Stimulated activated naive CD8-positive, alpha-beta T cell treated with anti-CD3 and anti-CD28 coated beads, Interleukin-15, Interleukin-2, amounts not matched to agents 100 ng/mL and 50 ng/mL, for 24 hours (primary cell): ENCODE measurements around the gene BICD1.
"Not testable (repeated sequence)": the region's sequence is repeated elsewhere in the genome, so short reads cannot be mapped to it uniquely, and the experiment has no call there.

Source experiments
- H3K27ac Mint-ChIP-seq: one replicate; pipeline ENCODE4 v1.8.0; 2021; ENCODE audit warnings: mild to moderate bottlenecking, mixed read lengths
- H3K27me3 Mint-ChIP-seq: one replicate; pipeline ENCODE4 v1.8.0; 2021; ENCODE audit warnings: mixed read lengths
- H3K36me3 Mint-ChIP-seq: one replicate; pipeline ENCODE4 v1.8.0; 2021; ENCODE audit warnings: low read depth, mixed read lengths
- H3K4me1 Mint-ChIP-seq: one replicate; pipeline ENCODE4 v1.8.0; 2021; ENCODE audit warnings: low read depth, mixed read lengths
- H3K4me3 Mint-ChIP-seq: one replicate; pipeline ENCODE4 v1.8.0; 2021; ENCODE audit warnings: mild to moderate bottlenecking, mixed read lengths
- H3K9me3 Mint-ChIP-seq: one replicate; pipeline ENCODE4 v1.8.0; 2021; ENCODE audit warnings: mixed read lengths

BICD1 gene

GRCh38 chr12:32273712-32274111 lies 167.1 kb downstream of the BICD1 start:
- peaks cover 4% of the 10 kb centered on the region for H3K36me3 Mint-ChIP-seq
- peaks cover 29% of the 10 kb centered on the region for H3K4me1 Mint-ChIP-seq
- peak overlapping the region; percentile 88 for H3K27ac Mint-ChIP-seq
- no peaks in the 10 kb centered on the region for H3K27me3 Mint-ChIP-seq
- no peaks in the 10 kb centered on the region for H3K9me3 Mint-ChIP-seq
- H3K4me3 Mint-ChIP-seq = peak overlapping the region; percentile 56

GRCh38 chr12:32274665-32275064 lies 168.0 kb downstream of the BICD1 start:
- Mint-ChIP-seq H3K4me3 (no peak overlapping the region), H3K4me1 (peaks cover 29% of the 10 kb centered on the region), H3K27me3 (no peaks in the 10 kb centered on the region), H3K9me3 (no peaks in the 10 kb centered on the region), H3K27ac (no peak overlapping the region), H3K36me3 (peaks cover 4% of the 10 kb centered on the region)

- H3K4me3 Mint-ChIP-seq, H3K9me3 Mint-ChIP-seq, H3K27ac Mint-ChIP-seq: not testable (repeated sequence)
Observed at GRCh38 chr12:32275520-32275919, 168.9 kb downstream of the BICD1 start.

GRCh38 chr12:32277774-32278173 lies 171.1 kb downstream of the BICD1 start:
- H3K9me3 Mint-ChIP-seq = no peaks in the 10 kb centered on the region
- no peaks in the 10 kb centered on the region for H3K27me3 Mint-ChIP-seq
- no peak overlapping the region for H3K27ac Mint-ChIP-seq
- H3K4me3 Mint-ChIP-seq = no peak overlapping the region
- H3K4me1 Mint-ChIP-seq = peaks cover 14% of the 10 kb centered on the region
- peaks cover 8% of the 10 kb centered on the region for H3K36me3 Mint-ChIP-seq

More at GRCh38 chr12:32275520-32275919, 168.9 kb downstream of the BICD1 start:
- H3K36me3 Mint-ChIP-seq, H3K27me3 Mint-ChIP-seq: not testable (repeated sequence)
- H3K4me1 Mint-ChIP-seq = peaks cover 29% of the 10 kb centered on the region

GRCh38 chr12:32281098-32281497 lies 174.5 kb downstream of the BICD1 start:
- Mint-ChIP-seq H3K27ac (no peak overlapping the region), H3K4me1 (no peaks in the 10 kb centered on the region), H3K36me3 (peaks cover 8% of the 10 kb centered on the region), H3K9me3 (no peaks in the 10 kb centered on the region), H3K27me3 (no peaks in the 10 kb centered on the region), H3K4me3 (no peak overlapping the region)

GRCh38 chr12:32284561-32284960 lies 177.9 kb downstream of the BICD1 start:
- no peaks in the 10 kb centered on the region for H3K27me3 Mint-ChIP-seq
- H3K4me1 Mint-ChIP-seq = no peaks in the 10 kb centered on the region
- no peaks in the 10 kb centered on the region for H3K9me3 Mint-ChIP-seq
- peaks cover 4% of the 10 kb centered on the region for H3K36me3 Mint-ChIP-seq
- H3K4me3 Mint-ChIP-seq = no peak overlapping the region
- no peak overlapping the region for H3K27ac Mint-ChIP-seq

GRCh38 chr12:32285021-32285420 lies 178.4 kb downstream of the BICD1 start:
- Mint-ChIP-seq H3K4me1 (no peaks in the 10 kb centered on the region), H3K27me3 (no peaks in the 10 kb centered on the region), H3K4me3 (no peak overlapping the region), H3K36me3 (peaks cover 4% of the 10 kb centered on the region), H3K9me3 (no peaks in the 10 kb centered on the region), H3K27ac (no peak overlapping the region)

GRCh38 chr12:32285489-32285888 lies 178.8 kb downstream of the BICD1 start:
- Mint-ChIP-seq H3K27ac (no peak overlapping the region), H3K9me3 (no peaks in the 10 kb centered on the region), H3K27me3 (no peaks in the 10 kb centered on the region), H3K36me3 (peaks cover 4% of the 10 kb centered on the region), H3K4me3 (no peak overlapping the region), H3K4me1 (no peaks in the 10 kb centered on the region)

GRCh38 chr12:32290411-32290810 lies 183.8 kb downstream of the BICD1 start:
- Mint-ChIP-seq H3K27ac (no peak overlapping the region), H3K9me3 (no peaks in the 10 kb centered on the region), H3K4me1 (no peaks in the 10 kb centered on the region), H3K27me3 (no peaks in the 10 kb centered on the region), H3K36me3 (peaks cover 4% of the 10 kb centered on the region), H3K4me3 (no peak overlapping the region)

- peaks cover 4% of the 10 kb centered on the region for H3K36me3 Mint-ChIP-seq
- no peaks in the 10 kb centered on the region for H3K9me3 Mint-ChIP-seq
- H3K27ac Mint-ChIP-seq = no peak overlapping the region
- no peak overlapping the region for H3K4me3 Mint-ChIP-seq
- H3K4me1 Mint-ChIP-seq = no peaks in the 10 kb centered on the region
- H3K27me3 Mint-ChIP-seq = no peaks in the 10 kb centered on the region
Observed at GRCh38 chr12:32292151-32292550, 185.5 kb downstream of the BICD1 start.

GRCh38 chr12:32293808-32294419 lies 187.3 kb downstream of the BICD1 start:
- no peaks in the 10 kb centered on the region for H3K4me1 Mint-ChIP-seq
- no peaks in the 10 kb centered on the region for H3K27me3 Mint-ChIP-seq
- peaks cover 4% of the 10 kb centered on the region for H3K36me3 Mint-ChIP-seq
- H3K9me3 Mint-ChIP-seq = no peaks in the 10 kb centered on the region
- H3K27ac Mint-ChIP-seq = no peak overlapping the region
- H3K4me3 Mint-ChIP-seq = no peak overlapping the region

GRCh38 chr12:32296567-32296966 lies 189.9 kb downstream of the BICD1 start:
- Mint-ChIP-seq H3K4me3 (no peak overlapping the region), H3K4me1 (peaks cover 4% of the 10 kb centered on the region), H3K36me3 (peaks cover 4% of the 10 kb centered on the region), H3K9me3 (no peaks in the 10 kb centered on the region), H3K27ac (no peak overlapping the region), H3K27me3 (no peaks in the 10 kb centered on the region)

GRCh38 chr12:32298917-32299316 lies 192.3 kb downstream of the BICD1 start:
- Mint-ChIP-seq H3K36me3 (peaks cover 2% of the 10 kb centered on the region), H3K27ac (no peak overlapping the region), H3K4me1 (peaks cover 4% of the 10 kb centered on the region), H3K4me3 (no peak overlapping the region), H3K9me3 (no peaks in the 10 kb centered on the region), H3K27me3 (no peaks in the 10 kb centered on the region)

GRCh38 chr12:32301216-32301615 lies 194.6 kb downstream of the BICD1 start:
- Mint-ChIP-seq H3K36me3 (no peaks in the 10 kb centered on the region), H3K27ac (no peak overlapping the region), H3K9me3 (no peaks in the 10 kb centered on the region), H3K27me3 (no peaks in the 10 kb centered on the region), H3K4me1 (peaks cover 4% of the 10 kb centered on the region), H3K4me3 (no peak overlapping the region)

- H3K4me1 Mint-ChIP-seq = peaks cover 4% of the 10 kb centered on the region
- no peaks in the 10 kb centered on the region for H3K9me3 Mint-ChIP-seq
- peaks cover 3% of the 10 kb centered on the region for H3K36me3 Mint-ChIP-seq
- H3K27me3 Mint-ChIP-seq = no peaks in the 10 kb centered on the region
- H3K27ac Mint-ChIP-seq = no peak overlapping the region
- no peak overlapping the region for H3K4me3 Mint-ChIP-seq
Observed at GRCh38 chr12:32302218-32303173, 195.8 kb downstream of the BICD1 start.
